GM18511 (cell line): ENCODE results near the gene CALHM5.

ENCODE experiments used
- ATAC-seq: cut with Tn5 transposase; IDR thresholded peaks from one replicate; pipeline ENCODE4 v1.9.1; 2021; ENCODE audit warnings: mild to moderate bottlenecking, moderate library complexity; ENCODE audit not compliant: unreplicated experiment

Gene CALHM5

GRCh38 chr6:116507324-116507723, 4.1 kb upstream of the CALHM5 start:
- ATAC-seq = no peak

GRCh38 chr6:116508527-116508926, 2.9 kb upstream of the CALHM5 start:
- no peak for ATAC-seq

- ATAC-seq = peak; percentile 91
Measured at GRCh38 chr6:116512111-116512559, 696 bp downstream of the CALHM5 start.

GRCh38 chr6:116512734-116513133, 1.3 kb downstream of the CALHM5 start:
- no peak for ATAC-seq

GRCh38 chr6:116513224-116513875, 1.9 kb downstream of the CALHM5 start:
- ATAC-seq = no peak

GRCh38 chr6:116514111-116514510, 2.7 kb downstream of the CALHM5 start:
- ATAC-seq = no peak

GRCh38 chr6:116515141-116515540, 3.7 kb downstream of the CALHM5 start:
- ATAC-seq = no peak

GRCh38 chr6:116518621-116519368, 7.4 kb downstream of the CALHM5 start:
- no peak for ATAC-seq

GRCh38 chr6:116522896-116523295, 11.5 kb downstream of the CALHM5 start:
- no peak for ATAC-seq

- ATAC-seq = no peak
Measured at GRCh38 chr6:116524236-116524635, 12.8 kb downstream of the CALHM5 start.

- ATAC-seq = no peak
Measured at GRCh38 chr6:116528133-116528532, 16.7 kb downstream of the CALHM5 start.

GRCh38 chr6:116528780-116529179, 17.3 kb downstream of the CALHM5 start:
- ATAC-seq = no peak

GRCh38 chr6:116529466-116530290, 18.2 kb downstream of the CALHM5 start:
- ATAC-seq = no peak

- ATAC-seq = no peak
Measured at GRCh38 chr6:116530436-116530835, 19.0 kb downstream of the CALHM5 start.

GRCh38 chr6:116531675-116532570, 20.5 kb downstream of the CALHM5 start:
- ATAC-seq = peak; percentile 70

- ATAC-seq = no peak
Measured at GRCh38 chr6:116533233-116533957, 22.0 kb downstream of the CALHM5 start.

GRCh38 chr6:116535109-116535508, 23.7 kb downstream of the CALHM5 start:
- ATAC-seq = no peak

GRCh38 chr6:116536216-116536621, 24.8 kb downstream of the CALHM5 start:
- no peak for ATAC-seq

- no peak for ATAC-seq
Measured at GRCh38 chr6:116542426-116542825, 31.0 kb downstream of the CALHM5 start.

GRCh38 chr6:116543149-116543548, 31.7 kb downstream of the CALHM5 start:
- ATAC-seq = no peak
